GM12873 (cell line): ENCODE results near the gene GSG1L2.

Source experiments
- TF ChIP-seq, protein P1 (sequence below): IDR thresholded peaks from 2 replicates; pipeline ENCODE4 v1.5.1; 2012; ENCODE audit warnings: low read depth, mild to moderate bottlenecking, moderate library complexity, low read length, control low read depth; ENCODE audit not compliant: insufficient read depth; ENCODE audit errors: missing control alignments

Gene GSG1L2

DNA sequence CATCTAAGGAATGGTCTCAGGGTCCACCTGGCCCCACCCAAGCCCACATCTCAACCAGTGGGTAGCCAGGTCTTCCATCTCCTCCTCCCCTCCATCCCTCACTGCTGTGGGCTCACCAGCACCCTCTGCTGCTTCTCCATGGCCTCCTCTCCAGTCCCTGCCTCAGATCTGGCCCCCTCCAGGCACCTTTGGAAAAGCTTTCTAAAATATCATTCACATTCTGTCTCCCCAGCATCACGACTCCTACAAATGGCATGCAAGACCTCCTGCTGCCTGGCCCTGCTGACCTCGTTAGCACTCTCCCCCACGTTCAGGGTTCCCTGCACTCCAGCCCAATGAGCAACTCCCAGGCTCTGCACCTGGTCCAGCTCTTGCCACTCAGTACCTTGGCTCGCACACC lies 17.6 kb upstream of the GSG1L2 start:
- TF ChIP-seq, protein P1, sequence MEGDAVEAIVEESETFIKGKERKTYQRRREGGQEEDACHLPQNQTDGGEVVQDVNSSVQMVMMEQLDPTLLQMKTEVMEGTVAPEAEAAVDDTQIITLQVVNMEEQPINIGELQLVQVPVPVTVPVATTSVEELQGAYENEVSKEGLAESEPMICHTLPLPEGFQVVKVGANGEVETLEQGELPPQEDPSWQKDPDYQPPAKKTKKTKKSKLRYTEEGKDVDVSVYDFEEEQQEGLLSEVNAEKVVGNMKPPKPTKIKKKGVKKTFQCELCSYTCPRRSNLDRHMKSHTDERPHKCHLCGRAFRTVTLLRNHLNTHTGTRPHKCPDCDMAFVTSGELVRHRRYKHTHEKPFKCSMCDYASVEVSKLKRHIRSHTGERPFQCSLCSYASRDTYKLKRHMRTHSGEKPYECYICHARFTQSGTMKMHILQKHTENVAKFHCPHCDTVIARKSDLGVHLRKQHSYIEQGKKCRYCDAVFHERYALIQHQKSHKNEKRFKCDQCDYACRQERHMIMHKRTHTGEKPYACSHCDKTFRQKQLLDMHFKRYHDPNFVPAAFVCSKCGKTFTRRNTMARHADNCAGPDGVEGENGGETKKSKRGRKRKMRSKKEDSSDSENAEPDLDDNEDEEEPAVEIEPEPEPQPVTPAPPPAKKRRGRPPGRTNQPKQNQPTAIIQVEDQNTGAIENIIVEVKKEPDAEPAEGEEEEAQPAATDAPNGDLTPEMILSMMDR: no peak

DNA sequence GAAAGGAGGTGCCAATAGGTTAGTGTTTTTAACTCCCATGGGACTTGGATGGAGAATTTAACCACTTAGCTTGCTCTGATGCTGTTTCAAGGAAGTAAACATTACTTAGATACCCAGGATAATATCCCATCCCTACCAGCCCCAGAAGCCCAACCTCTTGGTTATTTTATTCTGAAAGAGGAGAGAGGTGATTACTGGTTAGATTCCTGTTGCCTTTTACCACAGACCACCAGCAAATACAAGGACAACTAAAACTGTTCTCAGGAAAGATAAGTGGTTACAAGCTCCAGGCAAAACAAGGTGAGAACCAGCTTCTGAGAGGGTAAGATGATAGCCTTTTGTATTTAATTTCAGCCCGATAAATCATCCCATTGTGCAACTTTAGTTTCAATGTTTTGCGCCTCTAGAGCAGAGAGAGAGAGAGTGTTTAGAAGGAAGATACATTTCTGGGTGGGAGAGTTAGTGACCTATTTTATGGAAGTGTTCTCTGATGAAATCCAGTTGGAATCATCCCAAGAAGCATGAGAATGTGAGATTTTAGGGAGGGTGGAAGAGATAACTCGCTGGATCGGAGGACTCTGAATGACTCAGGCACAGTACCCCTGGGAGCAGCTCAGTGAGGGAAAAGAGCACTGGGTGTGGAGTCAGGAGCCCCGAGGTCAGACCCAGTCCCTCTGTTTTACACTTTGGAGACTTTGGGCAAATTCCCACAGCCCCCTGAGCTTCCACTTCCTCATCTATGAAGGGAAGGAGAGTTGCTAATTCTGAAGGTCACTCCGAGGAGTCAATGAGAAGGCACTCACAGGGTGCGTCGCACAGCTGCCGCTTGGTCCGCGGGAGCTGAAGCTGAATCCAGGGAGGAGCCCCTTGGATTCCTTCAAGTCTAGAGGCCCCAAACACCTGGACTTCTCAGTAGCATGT lies 15.9 kb upstream of the GSG1L2 start:
- TF ChIP-seq, protein P1: no peak

DNA sequence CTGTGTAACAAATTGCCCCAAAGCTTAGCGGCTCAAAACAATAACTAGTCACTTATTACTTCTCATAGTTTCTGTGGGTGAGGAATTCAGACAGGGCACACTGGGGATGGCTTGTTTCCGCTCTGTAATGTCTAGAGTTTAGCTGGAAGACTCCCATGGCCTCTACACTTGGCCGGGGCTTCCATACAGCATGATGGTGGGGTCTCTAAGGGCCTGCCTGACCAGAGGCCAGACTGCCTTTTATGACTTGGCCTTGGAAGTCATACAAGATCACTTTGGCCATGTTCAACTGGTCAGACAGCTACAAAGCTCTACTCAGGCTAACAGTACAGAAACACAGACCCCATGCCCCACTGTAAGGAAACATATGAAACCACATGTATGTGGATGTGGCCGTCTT lies 12.0 kb upstream of the GSG1L2 start:
- TF ChIP-seq, protein P1: no peak

DNA sequence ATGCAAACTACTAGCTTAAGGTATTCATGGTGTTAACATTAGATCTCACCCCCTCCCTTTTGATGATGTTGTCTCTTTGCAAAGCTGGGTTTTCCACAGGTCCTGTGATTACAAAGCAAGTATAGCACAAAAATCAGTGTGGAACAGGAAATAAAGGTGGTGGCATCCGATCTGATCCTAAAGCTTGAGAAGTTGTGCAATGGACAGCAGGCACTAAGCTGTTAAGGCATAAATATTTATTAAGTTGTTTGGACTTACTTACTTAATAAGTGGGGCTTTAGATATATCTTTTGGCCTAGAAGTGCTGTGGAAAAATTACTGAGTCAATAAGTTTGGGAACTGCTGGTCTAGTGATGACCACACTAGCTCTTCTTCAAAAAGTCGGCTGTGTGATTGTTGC lies 8.8 kb upstream of the GSG1L2 start:
- TF ChIP-seq, protein P1: no peak

DNA sequence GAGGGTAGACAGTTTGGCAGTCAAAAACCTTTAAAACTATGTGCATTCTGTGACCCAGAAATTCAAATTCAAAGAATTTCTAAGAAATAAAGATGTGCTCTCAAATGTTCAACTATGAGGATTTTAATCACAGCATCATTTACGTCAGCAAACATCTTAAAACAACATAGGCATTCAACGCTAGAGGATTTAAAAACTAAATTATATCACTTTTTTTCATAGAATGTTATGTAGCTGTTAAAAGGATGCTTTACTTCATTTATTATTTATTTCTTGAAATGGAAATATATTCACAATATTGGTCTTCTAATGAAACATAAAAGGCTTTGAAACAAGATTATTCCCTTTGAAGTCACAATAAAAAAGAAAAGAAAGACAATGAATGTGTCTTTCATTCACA lies 7.5 kb upstream of the GSG1L2 start:
- TF ChIP-seq, protein P1: no peak

DNA sequence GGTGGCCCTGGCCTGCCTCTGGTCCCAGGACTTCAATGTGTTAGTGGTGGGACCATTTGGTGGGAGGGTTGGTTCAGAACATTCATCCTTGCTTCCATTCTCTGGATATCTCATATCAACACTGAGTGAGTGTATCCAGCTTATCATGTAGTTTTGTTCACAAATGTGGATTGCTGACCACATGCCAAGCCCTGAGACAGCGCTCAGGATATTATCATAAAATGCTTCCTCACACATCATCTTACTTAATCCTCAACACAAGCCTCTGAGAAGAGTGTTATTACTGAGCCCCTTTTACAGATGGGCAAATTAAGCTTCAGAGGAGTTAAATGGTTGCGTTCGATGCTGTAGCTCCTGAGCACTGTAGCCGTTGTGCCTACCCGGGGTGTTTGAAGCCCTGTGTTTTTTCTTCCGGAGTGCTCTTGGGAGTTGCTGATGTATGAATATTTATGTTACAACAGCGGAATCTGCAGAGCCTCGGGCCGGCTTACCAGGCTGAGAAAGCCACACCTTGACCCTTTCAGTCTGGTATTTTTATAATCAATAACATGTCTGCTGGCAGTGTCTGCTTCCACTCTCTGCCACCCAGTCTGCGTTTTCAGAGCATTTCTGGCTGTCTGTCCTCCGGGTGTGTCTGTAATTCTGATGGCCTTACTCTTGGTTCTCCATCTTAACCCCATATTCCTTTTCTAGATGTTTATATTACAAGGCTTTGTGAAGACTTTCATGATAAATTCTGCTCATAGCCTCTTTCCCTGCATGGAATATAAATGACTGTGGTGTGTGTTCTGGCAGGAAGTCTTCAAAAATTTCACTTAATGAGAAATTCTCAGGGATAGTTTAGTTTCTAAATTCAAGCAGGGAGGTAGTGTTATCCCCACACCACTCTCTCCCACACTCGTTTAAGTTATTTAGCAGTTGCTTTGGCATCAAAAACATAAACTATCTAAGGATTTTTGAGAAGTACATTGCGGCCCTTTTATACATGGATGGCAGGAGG lies 6.7 kb upstream of the GSG1L2 start:
- TF ChIP-seq, protein P1: no peak

DNA sequence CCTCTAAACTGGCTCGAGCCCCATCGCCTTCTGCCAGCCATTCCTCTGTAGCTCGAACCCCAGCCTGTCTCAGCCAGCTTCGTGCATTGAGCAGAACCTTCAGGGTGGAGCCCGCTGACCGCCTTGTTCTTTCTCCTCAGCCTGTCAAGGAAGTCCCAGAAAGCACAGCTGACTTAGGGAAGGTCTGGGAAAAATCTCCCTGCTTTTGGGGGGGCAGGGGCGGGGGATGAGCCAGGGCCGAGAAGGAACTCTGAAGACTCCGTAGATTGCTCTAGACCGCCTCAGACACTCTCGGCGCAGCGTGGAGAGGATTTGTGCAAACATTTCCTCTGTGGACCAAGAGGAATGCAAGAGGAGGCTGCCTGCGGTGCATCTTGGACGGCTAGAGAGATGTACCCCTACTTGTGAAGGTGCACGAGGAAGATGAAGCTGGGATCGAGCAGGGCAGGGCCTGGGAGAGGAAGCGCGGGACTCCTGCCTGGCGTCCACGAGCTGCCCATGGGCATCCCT lies 3.8 kb upstream of the GSG1L2 start, which contains the start of gene GLP2R:
TSS of gene GLP2R (plus strand) at position 284 of the 510 bp plus-strand sequence. CDS start at position 424, 140 bp downstream.
- TF ChIP-seq, protein P1: no peak
